ENCODE measurements around the gene STRN3.

Gene STRN3

GRCh38 chr14:30864934-30865333, 161.2 kb downstream of the STRN3 start:
- FAIRE-seq, result no peak

GRCh38 chr14:30861200-30861599, 165.0 kb downstream of the STRN3 start:
- FAIRE-seq, result no peak

- no peak for FAIRE-seq
Observed at GRCh38 chr14:30855345-30856037, 170.7 kb downstream of the STRN3 start.

GRCh38 chr14:30854492-30854891, 171.7 kb downstream of the STRN3 start:
- FAIRE-seq, result no peak

- no peak for FAIRE-seq
Observed at GRCh38 chr14:30853946-30854345, 172.2 kb downstream of the STRN3 start.

GRCh38 chr14:30849983-30850382, 176.2 kb downstream of the STRN3 start:
- no peak for FAIRE-seq

GRCh38 chr14:30849354-30849753, 176.8 kb downstream of the STRN3 start:
- FAIRE-seq, result no peak

GRCh38 chr14:30848449-30849240, 177.5 kb downstream of the STRN3 start:
- no peak for FAIRE-seq
